ENCODE results near the gene NEDD8.

DNA sequence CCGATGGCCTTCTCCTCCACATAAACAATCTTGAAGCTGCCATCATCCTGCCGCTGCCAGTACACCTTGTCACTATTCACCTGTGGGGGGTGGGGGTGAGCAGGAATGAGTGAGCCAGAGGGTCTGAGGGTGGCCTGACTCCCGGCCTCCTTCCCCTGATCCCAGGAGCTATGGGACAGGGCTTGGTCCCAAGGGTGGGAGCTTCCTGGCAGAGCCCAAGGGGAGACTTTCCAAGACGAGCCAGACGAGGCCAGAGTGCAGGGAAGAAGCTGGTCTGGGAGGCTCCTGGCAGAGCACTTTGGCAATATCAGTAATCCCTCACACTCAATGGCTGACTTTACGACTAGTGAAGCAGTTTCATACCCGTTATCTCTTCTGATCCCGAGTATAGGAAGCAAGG lies 23.3 kb upstream of the NEDD8 start:
- TF ChIP-seq, protein P1, sequence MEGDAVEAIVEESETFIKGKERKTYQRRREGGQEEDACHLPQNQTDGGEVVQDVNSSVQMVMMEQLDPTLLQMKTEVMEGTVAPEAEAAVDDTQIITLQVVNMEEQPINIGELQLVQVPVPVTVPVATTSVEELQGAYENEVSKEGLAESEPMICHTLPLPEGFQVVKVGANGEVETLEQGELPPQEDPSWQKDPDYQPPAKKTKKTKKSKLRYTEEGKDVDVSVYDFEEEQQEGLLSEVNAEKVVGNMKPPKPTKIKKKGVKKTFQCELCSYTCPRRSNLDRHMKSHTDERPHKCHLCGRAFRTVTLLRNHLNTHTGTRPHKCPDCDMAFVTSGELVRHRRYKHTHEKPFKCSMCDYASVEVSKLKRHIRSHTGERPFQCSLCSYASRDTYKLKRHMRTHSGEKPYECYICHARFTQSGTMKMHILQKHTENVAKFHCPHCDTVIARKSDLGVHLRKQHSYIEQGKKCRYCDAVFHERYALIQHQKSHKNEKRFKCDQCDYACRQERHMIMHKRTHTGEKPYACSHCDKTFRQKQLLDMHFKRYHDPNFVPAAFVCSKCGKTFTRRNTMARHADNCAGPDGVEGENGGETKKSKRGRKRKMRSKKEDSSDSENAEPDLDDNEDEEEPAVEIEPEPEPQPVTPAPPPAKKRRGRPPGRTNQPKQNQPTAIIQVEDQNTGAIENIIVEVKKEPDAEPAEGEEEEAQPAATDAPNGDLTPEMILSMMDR (tag by site-specific recombination; IDR thresholded peaks at IDR 0.05): no peak
- no peak for TF ChIP-seq MYNN (tag by site-specific recombination; IDR thresholded peaks at IDR 0.05; ENCODE audit: borderline replicate concordance)
- no peak for TF ChIP-seq ZNF660 (tag by site-specific recombination; IDR thresholded peaks at IDR 0.05)
- TF ChIP-seq, protein P2, sequence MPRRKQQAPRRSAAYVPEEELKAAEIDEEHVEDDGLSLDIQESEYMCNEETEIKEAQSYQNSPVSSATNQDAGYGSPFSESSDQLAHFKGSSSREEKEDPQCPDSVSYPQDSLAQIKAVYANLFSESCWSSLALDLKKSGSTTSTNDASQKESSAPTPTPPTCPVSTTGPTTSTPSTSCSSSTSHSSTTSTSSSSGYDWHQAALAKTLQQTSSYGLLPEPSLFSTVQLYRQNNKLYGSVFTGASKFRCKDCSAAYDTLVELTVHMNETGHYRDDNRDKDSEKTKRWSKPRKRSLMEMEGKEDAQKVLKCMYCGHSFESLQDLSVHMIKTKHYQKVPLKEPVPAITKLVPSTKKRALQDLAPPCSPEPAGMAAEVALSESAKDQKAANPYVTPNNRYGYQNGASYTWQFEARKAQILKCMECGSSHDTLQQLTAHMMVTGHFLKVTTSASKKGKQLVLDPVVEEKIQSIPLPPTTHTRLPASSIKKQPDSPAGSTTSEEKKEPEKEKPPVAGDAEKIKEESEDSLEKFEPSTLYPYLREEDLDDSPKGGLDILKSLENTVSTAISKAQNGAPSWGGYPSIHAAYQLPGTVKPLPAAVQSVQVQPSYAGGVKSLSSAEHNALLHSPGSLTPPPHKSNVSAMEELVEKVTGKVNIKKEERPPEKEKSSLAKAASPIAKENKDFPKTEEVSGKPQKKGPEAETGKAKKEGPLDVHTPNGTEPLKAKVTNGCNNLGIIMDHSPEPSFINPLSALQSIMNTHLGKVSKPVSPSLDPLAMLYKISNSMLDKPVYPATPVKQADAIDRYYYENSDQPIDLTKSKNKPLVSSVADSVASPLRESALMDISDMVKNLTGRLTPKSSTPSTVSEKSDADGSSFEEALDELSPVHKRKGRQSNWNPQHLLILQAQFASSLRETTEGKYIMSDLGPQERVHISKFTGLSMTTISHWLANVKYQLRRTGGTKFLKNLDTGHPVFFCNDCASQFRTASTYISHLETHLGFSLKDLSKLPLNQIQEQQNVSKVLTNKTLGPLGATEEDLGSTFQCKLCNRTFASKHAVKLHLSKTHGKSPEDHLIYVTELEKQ (tag by site-specific recombination; IDR thresholded peaks at IDR 0.05; ENCODE audit: borderline replicate concordance): no peak
- no peak for TF ChIP-seq ZNF266 (tag by site-specific recombination; IDR thresholded peaks at IDR 0.05; ENCODE audit: low read depth)
- no peak for TF ChIP-seq YY1 (tag by site-specific recombination; IDR thresholded peaks at IDR 0.05)
- TF ChIP-seq ZNF37A (tag by site-specific recombination; IDR thresholded peaks at IDR 0.05): no peak
- TF ChIP-seq HOXA7 (CRISPR knock-in tag; IDR thresholded peaks at IDR 0.05; ENCODE audit: borderline replicate concordance): no peak

Measured in HEK293 (cell line).